Measurements from ENCODE around the gene MT1B.
"Not testable (repeated sequence)": the region's sequence is repeated elsewhere in the genome, so short reads cannot be mapped to it uniquely, and the experiment has no call there.

MT1B gene

DNA sequence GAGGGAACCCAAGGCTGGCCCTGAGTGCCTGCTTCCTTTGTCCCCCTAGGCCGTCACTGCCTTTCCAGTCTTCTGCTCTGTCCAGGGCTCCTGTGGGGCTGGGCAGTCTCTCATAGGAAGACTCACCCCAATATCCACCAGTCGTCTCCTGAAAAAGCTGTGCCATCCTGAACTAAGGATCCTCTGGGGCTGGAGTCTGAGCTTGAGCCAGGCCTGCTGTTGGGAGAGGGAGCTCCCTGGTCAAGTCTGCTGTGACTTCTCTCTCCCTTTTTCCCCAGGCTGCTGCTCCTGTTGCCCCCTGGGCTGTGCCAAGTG lies 18.9 kb downstream of the MT1B start:
- Histone ChIP-seq H3K4ac (ENCODE audit: low read length) (no peak overlapping the region), H3K14ac (ENCODE audit: low read length) (no peak overlapping the region), H3K4me1 (ENCODE audit: control insufficient read depth in 2 of 2, insufficient read depth in 1 of 2, low read depth in 1 of 2, low read length in 2 of 2) (peaks cover 0 to 2% of the 10 kb centered on the region in 2 donors), H2BK120ac (ENCODE audit: low read depth, low read length) (no peak overlapping the region), H2BK12ac (ENCODE audit: low read length) (no peak overlapping the region), H3K9ac (ENCODE audit: low read depth, low read length, poor library complexity) (no peak overlapping the region), H2AFZ (ENCODE audit: low read length) (no peak overlapping the region), H3K18ac (ENCODE audit: low read length) (no peak overlapping the region), H3K4me2 (ENCODE audit: insufficient read depth, low read length, poor library complexity, severe bottlenecking) (no peak overlapping the region), H3K27ac (replicated peaks; ENCODE audit: low read length) (no peak overlapping the region), H2BK5ac (ENCODE audit: low read length) (no peak overlapping the region), H3K4me3 (ENCODE audit: low read length in 2 of 2) (no peak overlapping the region), H3K27me3 (ENCODE audit: control insufficient read depth in 3 of 3, insufficient read depth in 3 of 3, low read depth in 1 of 3, low read length in 3 of 3) (peaks cover 44 to 97% (median 95%) of the 10 kb centered on the region in 3 experiments), H4K91ac (ENCODE audit: low read depth, low read length, poor library complexity) (no peak overlapping the region), H3K23ac (ENCODE audit: low read depth, low read length, poor library complexity) (peak overlapping the region; percentile 26), H3K9me3 (replicated peaks in 1 of 2; ENCODE audit: control insufficient read depth in 2 of 2, insufficient read depth in 1 of 2, low read depth in 1 of 2, low read length in 2 of 2) (peaks cover 0 to 3% of the 10 kb centered on the region in 2 donors), H3K79me1 (ENCODE audit: low read depth, low read length) (no peaks in the 10 kb centered on the region), H2BK15ac (ENCODE audit: low read length) (no peak overlapping the region), H2AK5ac (ENCODE audit: low read depth, low read length) (no peak overlapping the region), H3K36me3 (replicated peaks in 1 of 2; ENCODE audit: control insufficient read depth in 2 of 2, insufficient read depth in 2 of 2, low read length in 2 of 2) (no peaks in the 10 kb centered on the region), H4K8ac (ENCODE audit: low read depth, low read length) (no peak overlapping the region)
- no CpG with 5 or more reads among the region's 2 CpGs for WGBS, 2 donors (ENCODE audit: extremely low coverage in 2 of 2, insufficient read length in 2 of 2, insufficient replicate concordance in 1 of 2)
- DNase-seq (ENCODE audit: low spot score) = no peak

- H3K4me1 ChIP-seq (ENCODE audit: control insufficient read depth in 2 of 2, insufficient read depth in 1 of 2, low read depth in 1 of 2, low read length in 2 of 2); H3K36me3 ChIP-seq (replicated peaks in 1 of 2; ENCODE audit: control insufficient read depth in 2 of 2, insufficient read depth in 2 of 2, low read length in 2 of 2); H3K79me1 ChIP-seq (ENCODE audit: low read depth, low read length); H2AK5ac ChIP-seq (ENCODE audit: low read depth, low read length); H2AFZ ChIP-seq (ENCODE audit: low read length); H2BK15ac ChIP-seq (ENCODE audit: low read length); H3K9ac ChIP-seq (ENCODE audit: low read depth, low read length, poor library complexity); H2BK120ac ChIP-seq (ENCODE audit: low read depth, low read length); H3K4me2 ChIP-seq (ENCODE audit: insufficient read depth, low read length, poor library complexity, severe bottlenecking); H2BK5ac ChIP-seq (ENCODE audit: low read length); H3K18ac ChIP-seq (ENCODE audit: low read length); H3K23ac ChIP-seq (ENCODE audit: low read depth, low read length, poor library complexity); H3K14ac ChIP-seq (ENCODE audit: low read length); H3K4me3 ChIP-seq (ENCODE audit: low read length in 2 of 2); H3K27ac ChIP-seq (replicated peaks; ENCODE audit: low read length); H3K9me3 ChIP-seq (replicated peaks in 1 of 2; ENCODE audit: control insufficient read depth in 2 of 2, insufficient read depth in 1 of 2, low read depth in 1 of 2, low read length in 2 of 2); DNase-seq (ENCODE audit: low spot score); H4K91ac ChIP-seq (ENCODE audit: low read depth, low read length, poor library complexity); H3K4ac ChIP-seq (ENCODE audit: low read length); H4K8ac ChIP-seq (ENCODE audit: low read depth, low read length); H2BK12ac ChIP-seq (ENCODE audit: low read length): not testable (repeated sequence)
- peaks cover 48 to 97% (median 94%) of the 10 kb centered on the region in 3 experiments for H3K27me3 ChIP-seq (ENCODE audit: control insufficient read depth in 3 of 3, insufficient read depth in 3 of 3, low read depth in 1 of 3, low read length in 3 of 3)
- WGBS, 2 donors (ENCODE audit: extremely low coverage in 2 of 2, insufficient read length in 2 of 2, insufficient replicate concordance in 1 of 2) = no CpG with 5 or more reads among the region's 2 CpGs
Measured at GRCh38 chr16:56671691-56672090, 20.0 kb downstream of the MT1B start.

DNA sequence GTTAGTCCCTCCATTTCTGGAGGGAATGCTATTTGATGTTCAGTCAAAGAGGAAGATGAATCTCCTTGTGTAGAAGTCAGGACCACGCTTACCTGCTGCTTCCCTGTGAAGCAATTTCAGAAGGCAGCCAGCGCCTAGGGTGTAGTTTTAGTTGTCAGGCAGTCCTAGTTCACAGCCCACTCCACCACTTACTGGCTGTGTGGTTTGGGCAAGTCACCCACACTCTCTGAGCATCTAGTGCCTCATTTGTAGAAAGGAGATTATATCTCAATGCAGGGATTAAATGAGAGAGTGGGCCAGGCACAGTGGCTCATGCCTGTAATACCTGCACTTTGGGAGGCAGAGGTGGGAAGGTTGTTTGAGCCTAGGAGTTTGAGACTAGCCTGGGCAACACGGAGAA lies 20.5 kb downstream of the MT1B start:
- H4K91ac ChIP-seq (ENCODE audit: low read depth, low read length, poor library complexity); H2AFZ ChIP-seq (ENCODE audit: low read length); H3K23ac ChIP-seq (ENCODE audit: low read depth, low read length, poor library complexity); H3K4ac ChIP-seq (ENCODE audit: low read length); H2BK120ac ChIP-seq (ENCODE audit: low read depth, low read length); H2BK12ac ChIP-seq (ENCODE audit: low read length); H3K18ac ChIP-seq (ENCODE audit: low read length); H3K36me3 ChIP-seq (replicated peaks in 1 of 2; ENCODE audit: control insufficient read depth in 2 of 2, insufficient read depth in 2 of 2, low read length in 2 of 2); H3K79me1 ChIP-seq (ENCODE audit: low read depth, low read length); H2BK15ac ChIP-seq (ENCODE audit: low read length); H3K27ac ChIP-seq (replicated peaks; ENCODE audit: low read length); H3K9me3 ChIP-seq (replicated peaks in 1 of 2; ENCODE audit: control insufficient read depth in 2 of 2, insufficient read depth in 1 of 2, low read depth in 1 of 2, low read length in 2 of 2); H2AK5ac ChIP-seq (ENCODE audit: low read depth, low read length); H3K9ac ChIP-seq (ENCODE audit: low read depth, low read length, poor library complexity); H3K14ac ChIP-seq (ENCODE audit: low read length); H3K4me2 ChIP-seq (ENCODE audit: insufficient read depth, low read length, poor library complexity, severe bottlenecking); H2BK5ac ChIP-seq (ENCODE audit: low read length); H4K8ac ChIP-seq (ENCODE audit: low read depth, low read length); H3K4me3 ChIP-seq (ENCODE audit: low read length in 2 of 2); H3K4me1 ChIP-seq (ENCODE audit: control insufficient read depth in 2 of 2, insufficient read depth in 1 of 2, low read depth in 1 of 2, low read length in 2 of 2); DNase-seq (ENCODE audit: low spot score): not testable (repeated sequence)
- no CpG with 5 or more reads among the region's 3 CpGs for WGBS, 2 donors (ENCODE audit: extremely low coverage in 2 of 2, insufficient read length in 2 of 2, insufficient replicate concordance in 1 of 2)
- H3K27me3 ChIP-seq (ENCODE audit: control insufficient read depth in 3 of 3, insufficient read depth in 3 of 3, low read depth in 1 of 3, low read length in 3 of 3) = peaks cover 43 to 97% (median 94%) of the 10 kb centered on the region in 3 experiments

DNA sequence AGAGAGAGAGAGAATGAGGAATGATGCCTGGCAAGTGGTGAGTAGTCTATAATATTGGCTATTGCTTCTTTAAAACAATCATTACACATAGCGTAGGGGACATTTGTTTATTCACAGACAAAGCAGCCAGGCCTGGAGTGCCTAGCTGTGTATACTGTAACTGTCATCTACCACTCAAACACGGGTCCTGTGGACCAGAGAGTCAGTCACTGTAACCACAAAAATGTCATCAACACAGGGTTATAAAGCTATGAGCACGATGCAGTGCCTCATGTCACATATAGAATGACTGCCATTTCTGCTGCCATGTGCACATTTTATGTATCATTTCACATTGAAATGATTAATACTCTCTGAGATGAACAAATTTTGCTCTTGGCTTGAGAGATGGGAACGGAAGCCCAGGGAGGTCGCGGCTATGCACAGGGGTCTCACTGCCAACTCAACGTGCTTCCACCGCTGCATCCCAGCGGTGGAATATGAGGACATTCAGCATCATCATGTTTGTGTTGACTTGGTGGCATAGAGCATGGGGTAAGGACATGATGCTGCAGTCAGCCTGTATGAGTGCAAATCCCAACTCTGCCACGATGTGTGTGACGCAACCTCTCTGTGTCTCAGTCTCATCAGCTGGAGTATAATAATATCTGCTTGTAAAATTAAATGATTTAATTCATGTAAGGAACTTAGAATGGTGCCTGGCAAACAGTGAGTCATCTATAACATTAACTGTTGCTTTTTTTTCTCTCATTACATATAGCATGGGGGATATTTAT lies 21.3 kb downstream of the MT1B start:
- H3K4ac ChIP-seq (ENCODE audit: low read length) = no peak overlapping the region
- WGBS, 2 donors (ENCODE audit: extremely low coverage in 2 of 2, insufficient read length in 2 of 2, insufficient replicate concordance in 1 of 2) = no CpG with 5 or more reads among the region's 11 CpGs
- H2AK5ac ChIP-seq (ENCODE audit: low read depth, low read length) = no peak overlapping the region
- no peaks in the 10 kb centered on the region for H3K36me3 ChIP-seq (replicated peaks in 1 of 2; ENCODE audit: control insufficient read depth in 2 of 2, insufficient read depth in 2 of 2, low read length in 2 of 2)
- no peak overlapping the region for H3K14ac ChIP-seq (ENCODE audit: low read length)
- H3K4me3 ChIP-seq (ENCODE audit: low read length in 2 of 2) = peak overlapping the region in 1 of 2 donors; percentile 44
- H3K9me3 ChIP-seq (replicated peaks in 1 of 2; ENCODE audit: control insufficient read depth in 2 of 2, insufficient read depth in 1 of 2, low read depth in 1 of 2, low read length in 2 of 2) = peaks cover 0 to 3% of the 10 kb centered on the region in 2 donors
- H3K18ac ChIP-seq (ENCODE audit: low read length) = no peak overlapping the region
- no peak overlapping the region for H4K8ac ChIP-seq (ENCODE audit: low read depth, low read length)
- H3K4me2 ChIP-seq (ENCODE audit: insufficient read depth, low read length, poor library complexity, severe bottlenecking) = no peak overlapping the region
- peaks cover 0 to 6% of the 10 kb centered on the region in 2 donors for H3K4me1 ChIP-seq (ENCODE audit: control insufficient read depth in 2 of 2, insufficient read depth in 1 of 2, low read depth in 1 of 2, low read length in 2 of 2)
- no peak for DNase-seq (ENCODE audit: low spot score)
- H2BK120ac ChIP-seq (ENCODE audit: low read depth, low read length) = no peak overlapping the region
- no peaks in the 10 kb centered on the region for H3K79me1 ChIP-seq (ENCODE audit: low read depth, low read length)
- no peak overlapping the region for H4K91ac ChIP-seq (ENCODE audit: low read depth, low read length, poor library complexity)
- peaks cover 35 to 97% (median 91%) of the 10 kb centered on the region in 3 experiments for H3K27me3 ChIP-seq (ENCODE audit: control insufficient read depth in 3 of 3, insufficient read depth in 3 of 3, low read depth in 1 of 3, low read length in 3 of 3)
- H2BK5ac ChIP-seq (ENCODE audit: low read length) = no peak overlapping the region
- H3K27ac ChIP-seq (replicated peaks; ENCODE audit: low read length) = no peak overlapping the region
- H2BK12ac ChIP-seq (ENCODE audit: low read length) = no peak overlapping the region
- H2AFZ ChIP-seq (ENCODE audit: low read length) = no peak overlapping the region
- H3K23ac ChIP-seq (ENCODE audit: low read depth, low read length, poor library complexity) = peak overlapping the region; percentile 3
- H2BK15ac ChIP-seq (ENCODE audit: low read length) = no peak overlapping the region
- no peak overlapping the region for H3K9ac ChIP-seq (ENCODE audit: low read depth, low read length, poor library complexity)
